Measurements from ENCODE around the gene FKBP2. TPM values are rescaled to one million over a fixed set of nuclear protein-coding genes. Genes with fewer than 3 reads are reported as not detected.

Gene FKBP2
- total and polyA plus RNA-seq, 8 donors: 15.2 to 257 (median 57.6) TPM

- H3K27me3 ChIP-seq: peaks cover 26 to 74% (median 40%) of the 10 kb centered on the region in 3 donors
- DNase-seq: no peak
Measured at GRCh38 chr11:64291262-64291751, 50.4 kb downstream of the FKBP2 start, which contains the start of gene KCNK4. KCNK4 (plus strand) TSS chr11:64291302; CDS start chr11:64293019, 1,717 bp downstream.

GRCh38 chr11:64291752-64292459 lies 51.0 kb downstream of the FKBP2 start:
- TF ChIP-seq POLR2A (IDR thresholded peaks at IDR 0.05): no peak
- no peak for TF ChIP-seq POLR2AphosphoS5 (IDR thresholded peaks at IDR 0.05)
- TF ChIP-seq CTCF (IDR thresholded peaks at IDR 0.05): no peak
- H3K4me3 ChIP-seq: peak overlapping the region; percentile 33 to 49 (median 41)
- peak in 1 of 2 donors; percentile 36 for DNase-seq

More at GRCh38 chr11:64291262-64291751, 50.4 kb downstream of the FKBP2 start, which contains the start of gene KCNK4:
- WGBS, 5 donors: 1 to 5% (median 5%) methylated on average over 18 to 44 of the region's 45 CpGs
- Histone ChIP-seq H3K36me3 (peaks cover 0 to 7% (median 0%) of the 10 kb centered on the region in 4 donors), H3K9me3 (no peaks in the 10 kb centered on the region), H3K27ac (no peak within 1 kb of the TSS), H3K4me3 (peak within 1 kb of the TSS; percentile 33 to 49 (median 41)), H3K4me1 (peaks cover 20 to 35% (median 25%) of the 10 kb centered on the region in 4 donors)
- intact Hi-C loops (cut with DNase I; ENCODE audit: low total_unique reads): loop anchor here (10.0 kb wide), 1 partner anchor 87 kb away; the partner anchor contains the start of gene FERMT3
- no peak for TF ChIP-seq POLR2AphosphoS5 (IDR thresholded peaks at IDR 0.05)
- TF ChIP-seq POLR2A (IDR thresholded peaks at IDR 0.05): no peak
- TF ChIP-seq CTCF (IDR thresholded peaks at IDR 0.05): no peak
- no peak for TF ChIP-seq EP300 (IDR thresholded peaks at IDR 0.05)

GRCh38 chr11:64292460-64293254 lies 51.8 kb downstream of the FKBP2 start:
- H3K27ac ChIP-seq: no peak overlapping the region
- intact Hi-C loops (cut with DNase I; ENCODE audit: low total_unique reads): loop anchor here (10.0 kb wide), 1 partner anchor 88 kb away; the partner anchor contains the start of gene FERMT3
- no peaks in the 10 kb centered on the region for H3K9me3 ChIP-seq
- peaks cover 36 to 88% (median 53%) of the 10 kb centered on the region in 3 donors for H3K27me3 ChIP-seq
- no peak for DNase-seq
- H3K4me1 ChIP-seq: peaks cover 17 to 25% (median 20%) of the 10 kb centered on the region in 4 donors
- 25 to 32% (median 29%) methylated on average over 29 to 42 of the region's 42 CpGs for WGBS, 5 donors
- H3K36me3 ChIP-seq: peaks cover 0 to 7% (median 0%) of the 10 kb centered on the region in 4 donors
- H3K4me3 ChIP-seq: peak overlapping the region; percentile 33 to 49 (median 41)
- TF ChIP-seq POLR2AphosphoS5 (IDR thresholded peaks at IDR 0.05): no peak
- no peak for TF ChIP-seq EP300 (IDR thresholded peaks at IDR 0.05)
- TF ChIP-seq CTCF (IDR thresholded peaks at IDR 0.05): no peak
- no peak for TF ChIP-seq POLR2A (IDR thresholded peaks at IDR 0.05)

More at GRCh38 chr11:64291752-64292459, 51.0 kb downstream of the FKBP2 start:
- Histone ChIP-seq H3K9me3 (no peaks in the 10 kb centered on the region), H3K27ac (no peak overlapping the region), H3K4me1 (peaks cover 17 to 29% (median 20%) of the 10 kb centered on the region in 4 donors), H3K36me3 (peaks cover 0 to 7% (median 0%) of the 10 kb centered on the region in 4 donors), H3K27me3 (peaks cover 28 to 80% (median 46%) of the 10 kb centered on the region in 3 donors)
- WGBS, 5 donors: 1 to 2% (median 1%) methylated on average over 36 to 96 of the region's 96 CpGs
- intact Hi-C loops (cut with DNase I; ENCODE audit: low total_unique reads): loop anchor here (10.0 kb wide), 1 partner anchor 87 kb away; the partner anchor contains the start of gene FERMT3

Other genes starting within 250 kb of the FKBP2 start
- 1 to 10 TPM in 1 of 5 donors, under 1 TPM in 1, not detected in 3; 0.73 to 1.3 TPM for gene FLRT1, start 205.2 kb upstream of the FKBP2 start, total RNA-seq
- under 1 TPM in 2 of 3 donors, not detected in 1; 0.12 to 0.28 TPM for gene FLRT1, start 205.2 kb upstream of the FKBP2 start, polyA plus RNA-seq
- 10 to 100 TPM; 18.0 to 52.1 (median 41.2) TPM for gene MACROD1, start 75.0 kb upstream of the FKBP2 start, total RNA-seq
- 100 to 1,000 TPM in 2 of 3 donors, 10 to 100 TPM in 1; 59.1 to 283 (median 156) TPM for gene MACROD1, start 75.0 kb upstream of the FKBP2 start, polyA plus RNA-seq
- 100 to 1,000 TPM in 1 of 5 donors, 10 to 100 TPM in 4; 27.4 to 259 (median 68.1) TPM for gene STIP1, start 54.9 kb upstream of the FKBP2 start, total RNA-seq
- 10 to 100 TPM; 51.5 to 56.2 (median 53.2) TPM for gene STIP1, start 54.9 kb upstream of the FKBP2 start, polyA plus RNA-seq
- gene FERMT3, start 34.4 kb upstream of the FKBP2 start, total RNA-seq: 10 to 100 TPM; 11.9 to 30.3 (median 17.9) TPM
- 10 to 100 TPM; 12.4 to 31.9 (median 19.5) TPM for gene FERMT3, start 34.4 kb upstream of the FKBP2 start, polyA plus RNA-seq
- 100 to 1,000 TPM in 2 of 5 donors, 10 to 100 TPM in 3; 15.2 to 425 (median 63.8) TPM for gene TRPT1, start 14.9 kb upstream of the FKBP2 start, total RNA-seq
- 10 to 100 TPM; 75.8 to 83.5 (median 79.7) TPM for gene TRPT1, start 14.9 kb upstream of the FKBP2 start, polyA plus RNA-seq
- gene NUDT22, start 14.8 kb upstream of the FKBP2 start, total RNA-seq: 100 to 1,000 TPM in 4 of 5 donors, 10 to 100 TPM in 1; 35.1 to 363 (median 124) TPM
- 100 to 1,000 TPM in 1 of 3 donors, 10 to 100 TPM in 2; 62.4 to 143 (median 76.2) TPM for gene NUDT22, start 14.8 kb upstream of the FKBP2 start, polyA plus RNA-seq
- 10 to 100 TPM in 4 of 5 donors, 1 to 10 TPM in 1; 8.3 to 61.8 (median 14.9) TPM for gene DNAJC4, start 10.5 kb upstream of the FKBP2 start, total RNA-seq
- gene DNAJC4, start 10.5 kb upstream of the FKBP2 start, polyA plus RNA-seq: 100 to 1,000 TPM in 2 of 3 donors, 10 to 100 TPM in 1; 69.8 to 115 (median 106) TPM
- 100 to 1,000 TPM in 1 of 5 donors, 10 to 100 TPM in 3, 1 to 10 TPM in 1; 2.9 to 167 (median 17.4) TPM for gene VEGFB, start 6.5 kb upstream of the FKBP2 start, total RNA-seq
- gene VEGFB, start 6.5 kb upstream of the FKBP2 start, polyA plus RNA-seq: 100 to 1,000 TPM in 1 of 3 donors, 10 to 100 TPM in 2; 86.4 to 132 (median 97.7) TPM
- gene PPP1R14B, start 5.8 kb downstream of the FKBP2 start, total RNA-seq: 100 to 1,000 TPM in 1 of 5 donors, 10 to 100 TPM in 4; 39.3 to 179 (median 65.9) TPM
- 100 to 1,000 TPM in 2 of 3 donors, 10 to 100 TPM in 1; 80.6 to 234 (median 190) TPM for gene PPP1R14B, start 5.8 kb downstream of the FKBP2 start, polyA plus RNA-seq
- 100 to 1,000 TPM in 1 of 5 donors, 10 to 100 TPM in 4; 14.0 to 154 (median 27.4) TPM for gene PLCB3, start 10.4 kb downstream of the FKBP2 start, total RNA-seq
- 10 to 100 TPM; 12.2 to 14.3 (median 14.1) TPM for gene PLCB3, start 10.4 kb downstream of the FKBP2 start, polyA plus RNA-seq
- 100 to 1,000 TPM in 1 of 5 donors, 10 to 100 TPM in 4; 40.4 to 343 (median 70.1) TPM for gene BAD, start 43.6 kb downstream of the FKBP2 start, total RNA-seq
- 100 to 1,000 TPM; 114 to 207 (median 137) TPM for gene BAD, start 43.6 kb downstream of the FKBP2 start, polyA plus RNA-seq
- 10 to 100 TPM in 2 of 5 donors, 1 to 10 TPM in 3; 2.9 to 58.8 (median 8.5) TPM for gene GPR137, start 44.8 kb downstream of the FKBP2 start, total RNA-seq
- 10 to 100 TPM; 18.8 to 23.4 (median 21.2) TPM for gene GPR137, start 44.8 kb downstream of the FKBP2 start, polyA plus RNA-seq
- not detected for gene KCNK4, start 50.2 kb downstream of the FKBP2 start, total RNA-seq
- gene KCNK4, start 50.2 kb downstream of the FKBP2 start, polyA plus RNA-seq: not detected
- 10 to 100 TPM in 1 of 5 donors, not detected in 4; 11.3 TPM for gene CATSPERZ, start 59.3 kb downstream of the FKBP2 start, total RNA-seq
- gene CATSPERZ, start 59.3 kb downstream of the FKBP2 start, polyA plus RNA-seq: 1 to 10 TPM in 2 of 3 donors, under 1 TPM in 1; 0.18 to 5.2 (median 1.7) TPM
- gene ESRRA, start 64.4 kb downstream of the FKBP2 start, total RNA-seq: 100 to 1,000 TPM in 3 of 5 donors, 10 to 100 TPM in 2; 45.5 to 685 (median 142) TPM
- gene ESRRA, start 64.4 kb downstream of the FKBP2 start, polyA plus RNA-seq: 10 to 100 TPM; 63.5 to 86.6 (median 82.5) TPM
- gene TRMT112, start 76.5 kb downstream of the FKBP2 start, total RNA-seq: 100 to 1,000 TPM in 2 of 5 donors, 10 to 100 TPM in 3; 50.8 to 181 (median 99.9) TPM
- 100 to 1,000 TPM; 271 to 337 (median 328) TPM for gene TRMT112, start 76.5 kb downstream of the FKBP2 start, polyA plus RNA-seq
- 100 to 1,000 TPM in 3 of 5 donors, 10 to 100 TPM in 1, 1 to 10 TPM in 1; 9.3 to 254 (median 125) TPM for gene PRDX5, start 77.0 kb downstream of the FKBP2 start, total RNA-seq
- 100 to 1,000 TPM; 462 to 725 (median 673) TPM for gene PRDX5, start 77.0 kb downstream of the FKBP2 start, polyA plus RNA-seq
- 100 to 1,000 TPM in 1 of 5 donors, 10 to 100 TPM in 1, 1 to 10 TPM in 3; 1.8 to 137 (median 7.6) TPM for gene CCDC88B, start 99.1 kb downstream of the FKBP2 start, total RNA-seq
- gene CCDC88B, start 99.1 kb downstream of the FKBP2 start, polyA plus RNA-seq: 10 to 100 TPM; 37.4 to 57.7 (median 38.8) TPM
- gene RPS6KA4, start 118.1 kb downstream of the FKBP2 start, total RNA-seq: 100 to 1,000 TPM in 1 of 5 donors, 10 to 100 TPM in 4; 15.4 to 103 (median 81.1) TPM
- 10 to 100 TPM; 18.5 to 22.8 (median 20.2) TPM for gene RPS6KA4, start 118.1 kb downstream of the FKBP2 start, polyA plus RNA-seq